Karpas-422 (cell line): Measurements from ENCODE around the gene PDE2A. TPM values are rescaled to one million over a fixed set of nuclear protein-coding genes. Genes with fewer than 3 reads are reported as not detected.

Source experiments
- DNase-seq: peaks from one replicate; pipeline ENCODE4 v3.0.0-alpha.2; 2015
- H2AFZ ChIP-seq: fragments of 200-600 bp; sonication (generic); 2 replicates; pipeline ENCODE4 v1.6.1; 2014; ENCODE audit warnings: antibody characterized with exemption, low read length, mixed read lengths
- H3K27ac ChIP-seq: fragments of 200-600 bp; sonication (generic); 2 replicates; pipeline ENCODE4 v1.5.1; 2014; ENCODE audit warnings: mild to moderate bottlenecking, low read length, moderate library complexity
- H3K27me3 ChIP-seq: fragments of 200-600 bp; sonication (generic); 2 replicates; pipeline ENCODE4 v1.6.1; 2014; ENCODE audit warnings: low read length, mixed read lengths
- H3K36me3 ChIP-seq: fragments of 200-600 bp; sonication (generic); 2 replicates; pipeline ENCODE4 v1.6.1; 2014; ENCODE audit warnings: low read length, mixed read lengths; ENCODE audit not compliant: insufficient read depth
- H3K4me1 ChIP-seq: fragments of 200-600 bp; sonication (generic); 2 replicates; pipeline ENCODE4 v1.6.1; 2014; ENCODE audit warnings: mild to moderate bottlenecking, low read length, mixed read lengths
- H3K4me2 ChIP-seq: fragments of 200-600 bp; sonication (generic); 2 replicates; pipeline ENCODE4 v1.6.1; 2014; ENCODE audit warnings: low read length, low read depth, mild to moderate bottlenecking; ENCODE audit not compliant: poor library complexity, severe bottlenecking
- H3K4me3 ChIP-seq: fragments of 200-600 bp; sonication (generic); 2 replicates; pipeline ENCODE4 v1.5.1; 2014; ENCODE audit warnings: mild to moderate bottlenecking, antibody characterized with exemption, low read length, mixed read lengths
- H3K79me2 ChIP-seq: fragments of 200-600 bp; sonication (generic); 2 replicates; pipeline ENCODE4 v1.6.1; 2014; ENCODE audit warnings: mild to moderate bottlenecking, low read length, mixed read lengths
- H3K9ac ChIP-seq: fragments of 200-600 bp; sonication (generic); 2 replicates; pipeline ENCODE4 v1.6.0; 2014; ENCODE audit warnings: low read length
- H3K9me2 ChIP-seq: fragments of 200-600 bp; sonication (generic), shearing (Covaris generic); replicated peaks from 2 replicates; pipeline ENCODE4 v1.6.0; 2014; ENCODE audit warnings: mild to moderate bottlenecking, low read length, moderate library complexity; ENCODE audit not compliant: insufficient read depth
- H3K9me3 ChIP-seq: fragments of 300-700, 200-600 bp; sonication (generic); 2 replicates; pipeline ENCODE4 v1.6.1; 2014; ENCODE audit warnings: low read length, mixed read lengths
- H4K20me1 ChIP-seq: fragments of 200-600 bp; sonication (generic); 2 replicates; pipeline ENCODE4 v1.6.1; 2014; ENCODE audit warnings: mild to moderate bottlenecking, antibody characterized with exemption, low read length, low read depth; ENCODE audit not compliant: insufficient read depth
- total RNA-seq: library from RNA; depleted of rRNA; stranded (reverse); fragments of >200 nt; shearing (Covaris generic); gene quantifications from 2 replicates; pipeline ENCODE4 v1.2.3, GENCODE V29; 2014; ENCODE audit warnings: low replicate concordance

PDE2A gene
- total RNA-seq, 1 experiment from 2014 or later, result 1.8 TPM

GRCh38 chr11:72685560-72686480, 11.6 kb upstream of the PDE2A start:
- no peak for DNase-seq
- Histone ChIP-seq H3K9me2 (no peaks in the 10 kb centered on the region), H3K9ac (no peak overlapping the region), H3K9me3 (no peaks in the 10 kb centered on the region), H3K4me2 (no peak overlapping the region), H3K27ac (no peak overlapping the region), H3K79me2 (no peaks in the 10 kb centered on the region), H3K4me3 (no peak overlapping the region), H3K36me3 (peaks cover 13% of the 10 kb centered on the region), H3K4me1 (no peaks in the 10 kb centered on the region), H3K27me3 (no peaks in the 10 kb centered on the region), H4K20me1 (peaks cover 40% of the 10 kb centered on the region), H2AFZ (no peak overlapping the region)

- H3K9ac ChIP-seq, result no peak overlapping the region
Measured at GRCh38 chr11:72684236-72684912, 10.2 kb upstream of the PDE2A start.

GRCh38 chr11:72683782-72684200, 9.6 kb upstream of the PDE2A start:
- no peaks in the 10 kb centered on the region for H3K9me3 ChIP-seq
- peak; percentile 85 for DNase-seq
- H2AFZ ChIP-seq, result no peak overlapping the region
- H3K27ac ChIP-seq, result no peak overlapping the region
- no peaks in the 10 kb centered on the region for H3K9me2 ChIP-seq
- H4K20me1 ChIP-seq, result peaks cover 40% of the 10 kb centered on the region
- H3K36me3 ChIP-seq, result peaks cover 13% of the 10 kb centered on the region
- H3K4me3 ChIP-seq, result no peak overlapping the region
- no peak overlapping the region for H3K9ac ChIP-seq
- H3K27me3 ChIP-seq, result no peaks in the 10 kb centered on the region
- H3K4me2 ChIP-seq, result no peak overlapping the region
- no peaks in the 10 kb centered on the region for H3K4me1 ChIP-seq
- H3K79me2 ChIP-seq, result no peaks in the 10 kb centered on the region

More at GRCh38 chr11:72684236-72684912, 10.2 kb upstream of the PDE2A start:
- Histone ChIP-seq H3K27ac (no peak overlapping the region), H3K9me2 (no peaks in the 10 kb centered on the region), H3K4me3 (no peak overlapping the region), H4K20me1 (peaks cover 40% of the 10 kb centered on the region), H3K36me3 (peaks cover 13% of the 10 kb centered on the region), H2AFZ (no peak overlapping the region), H3K79me2 (no peaks in the 10 kb centered on the region), H3K9me3 (no peaks in the 10 kb centered on the region), H3K4me2 (no peak overlapping the region), H3K4me1 (no peaks in the 10 kb centered on the region), H3K27me3 (no peaks in the 10 kb centered on the region)
- DNase-seq, result peak; percentile 86

- DNase-seq, result no peak
- H4K20me1 ChIP-seq, result peaks cover 48% of the 10 kb centered on the region
- no peaks in the 10 kb centered on the region for H3K79me2 ChIP-seq
- no peak overlapping the region for H3K4me2 ChIP-seq
- peaks cover 13% of the 10 kb centered on the region for H3K36me3 ChIP-seq
- no peak overlapping the region for H3K27ac ChIP-seq
- no peaks in the 10 kb centered on the region for H3K4me1 ChIP-seq
- H3K4me3 ChIP-seq, result no peak overlapping the region
- no peaks in the 10 kb centered on the region for H3K27me3 ChIP-seq
- no peaks in the 10 kb centered on the region for H3K9me2 ChIP-seq
- no peak overlapping the region for H2AFZ ChIP-seq
- no peak overlapping the region for H3K9ac ChIP-seq
- H3K9me3 ChIP-seq, result no peaks in the 10 kb centered on the region
Measured at GRCh38 chr11:72682858-72683243, 8.6 kb upstream of the PDE2A start.

- no peaks in the 10 kb centered on the region for H3K4me1 ChIP-seq
Measured at GRCh38 chr11:72682238-72682857, 8.1 kb upstream of the PDE2A start.

GRCh38 chr11:72681226-72682153, 7.3 kb upstream of the PDE2A start:
- H3K9ac ChIP-seq, result no peak overlapping the region
- no peak overlapping the region for H2AFZ ChIP-seq
- H3K9me3 ChIP-seq, result no peaks in the 10 kb centered on the region

More at GRCh38 chr11:72682238-72682857, 8.1 kb upstream of the PDE2A start:
- H3K36me3 ChIP-seq, result peaks cover 13% of the 10 kb centered on the region
- H3K9ac ChIP-seq, result no peak overlapping the region
- peaks cover 48% of the 10 kb centered on the region for H4K20me1 ChIP-seq
- H3K4me3 ChIP-seq, result no peak overlapping the region
- no peaks in the 10 kb centered on the region for H3K79me2 ChIP-seq
- H3K4me2 ChIP-seq, result no peak overlapping the region
- DNase-seq, result no peak
- no peak overlapping the region for H2AFZ ChIP-seq
- no peak overlapping the region for H3K27ac ChIP-seq
- no peaks in the 10 kb centered on the region for H3K27me3 ChIP-seq
- H3K9me2 ChIP-seq, result no peaks in the 10 kb centered on the region
- no peaks in the 10 kb centered on the region for H3K9me3 ChIP-seq

GRCh38 chr11:72680624-72681158, 6.5 kb upstream of the PDE2A start:
- Histone ChIP-seq H3K27me3 (no peaks in the 10 kb centered on the region), H3K79me2 (no peaks in the 10 kb centered on the region), H3K9me2 (no peaks in the 10 kb centered on the region), H3K4me3 (no peak overlapping the region), H3K4me1 (no peaks in the 10 kb centered on the region), H3K9ac (no peak overlapping the region), H3K4me2 (no peak overlapping the region), H3K9me3 (no peaks in the 10 kb centered on the region), H3K36me3 (peaks cover 9% of the 10 kb centered on the region), H4K20me1 (peaks cover 54% of the 10 kb centered on the region), H3K27ac (no peak overlapping the region), H2AFZ (no peak overlapping the region)
- DNase-seq, result no peak

More at GRCh38 chr11:72681226-72682153, 7.3 kb upstream of the PDE2A start:
- Histone ChIP-seq H3K27me3 (no peaks in the 10 kb centered on the region), H3K9me2 (no peaks in the 10 kb centered on the region), H3K27ac (no peak overlapping the region), H4K20me1 (peaks cover 49% of the 10 kb centered on the region), H3K4me3 (no peak overlapping the region), H3K4me2 (no peak overlapping the region), H3K36me3 (peaks cover 13% of the 10 kb centered on the region), H3K79me2 (no peaks in the 10 kb centered on the region), H3K4me1 (no peaks in the 10 kb centered on the region)
- DNase-seq, result no peak
